NCI-H2081 treated with DMSO at 0.1 percent for 48 hours (cell line): ENCODE results near the gene CENPE.

Source experiments
- DNase-seq: peaks from one replicate; lab custom pipeline; 2025; lab: John Stamatoyannopoulos, UW

CENPE gene

DNA sequence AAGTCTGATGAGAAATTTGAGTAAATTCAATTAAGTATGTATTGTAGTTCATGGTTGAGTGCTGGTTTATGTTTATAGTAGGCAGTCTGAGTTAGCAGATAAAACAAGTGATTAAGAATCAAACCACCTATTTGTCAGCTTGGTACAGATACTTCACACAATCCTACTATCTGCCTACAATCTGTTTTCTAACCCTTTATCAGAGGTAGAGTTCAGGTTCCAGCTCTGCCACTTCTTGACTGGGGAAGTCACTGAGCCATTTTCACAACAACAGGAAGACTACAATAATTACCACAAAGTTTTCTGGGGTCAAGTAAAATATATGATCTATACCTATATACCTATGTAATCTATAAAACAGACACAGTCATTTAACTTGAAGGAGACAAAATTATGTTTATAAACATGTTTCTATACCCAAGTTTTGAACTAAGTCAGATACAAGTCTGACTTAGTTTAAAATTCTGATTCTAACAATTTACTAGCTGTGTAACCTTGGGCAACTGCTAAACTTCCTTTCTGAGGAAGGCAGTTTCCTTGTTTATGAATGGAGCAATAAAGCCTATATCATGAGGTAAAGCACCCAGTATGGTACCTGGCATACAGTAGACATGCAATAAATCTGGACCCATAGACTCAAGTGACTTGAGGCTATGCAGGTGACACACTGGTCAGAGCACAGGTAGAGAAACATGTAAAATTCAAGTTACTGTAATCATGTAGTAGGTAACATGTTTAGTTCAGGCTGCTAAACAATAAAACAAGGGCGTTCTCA, 61.3 kb downstream of the CENPE start:
- no peak for DNase-seq

- DNase-seq, result no peak
Measured at GRCh38 chr4:103129174-103129573, 69.0 kb downstream of the CENPE start.

DNA sequence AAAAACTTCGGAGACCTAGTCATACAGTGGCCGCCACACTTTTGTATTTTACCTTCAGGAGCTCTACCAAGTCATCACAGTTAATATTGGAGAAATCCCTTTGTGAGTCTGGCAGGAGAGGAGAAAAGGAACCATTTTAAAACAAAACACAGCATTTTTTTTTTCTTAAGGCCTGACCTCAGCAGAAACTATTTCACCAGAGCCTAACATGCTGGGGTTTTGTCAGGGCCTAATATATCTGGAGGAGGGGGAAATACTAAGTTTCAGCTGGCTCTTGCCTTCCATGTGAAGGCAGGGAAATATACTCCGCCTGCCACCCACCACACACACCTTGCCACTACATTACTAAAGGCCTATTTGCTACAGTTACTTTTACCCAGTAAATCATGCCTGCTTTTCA, 72.0 kb downstream of the CENPE start:
- no peak for DNase-seq

GRCh38 chr4:103123114-103123513, 75.0 kb downstream of the CENPE start:
- no peak for DNase-seq

DNA sequence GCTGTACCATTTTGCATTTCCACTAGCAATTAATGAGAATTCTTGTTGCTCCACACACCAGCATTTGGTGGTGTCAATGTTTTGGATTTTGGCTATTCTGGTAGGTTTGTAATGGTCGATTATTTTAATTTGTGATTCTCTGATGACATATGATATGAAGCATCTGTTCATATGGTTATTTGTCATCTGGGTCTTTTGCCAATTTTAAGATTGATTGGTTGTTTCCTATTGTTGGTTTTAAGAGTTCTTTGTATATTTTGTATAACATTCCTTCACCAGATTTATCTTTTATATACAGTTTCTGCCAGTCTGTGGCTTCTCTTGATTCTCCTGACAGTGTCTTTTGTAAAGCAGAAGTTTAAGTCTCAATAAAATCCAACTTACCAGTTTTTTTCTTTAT, 80.0 kb downstream of the CENPE start:
- no peak for DNase-seq

DNA sequence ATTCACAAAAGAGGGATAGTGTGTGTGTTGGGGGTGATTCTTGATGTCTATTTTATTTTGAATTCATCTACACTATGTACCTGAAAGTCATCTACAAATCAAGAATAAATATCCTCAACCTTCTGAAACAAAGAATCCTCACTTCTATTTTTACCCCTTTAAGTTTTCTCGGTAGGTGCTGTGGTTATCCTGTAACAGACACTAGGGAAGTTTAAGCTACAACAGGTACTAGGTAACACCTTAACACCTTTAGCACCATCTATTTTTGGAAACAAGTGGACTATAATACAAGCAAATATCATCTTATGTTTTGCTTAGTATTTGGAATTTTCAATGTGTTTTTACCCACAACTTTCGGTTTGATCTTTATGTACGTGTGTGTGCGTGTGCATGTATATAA, 86.5 kb downstream of the CENPE start:
- DNase-seq, result no peak

- no peak for DNase-seq
Measured at GRCh38 chr4:103108542-103108941, 89.6 kb downstream of the CENPE start.

DNA sequence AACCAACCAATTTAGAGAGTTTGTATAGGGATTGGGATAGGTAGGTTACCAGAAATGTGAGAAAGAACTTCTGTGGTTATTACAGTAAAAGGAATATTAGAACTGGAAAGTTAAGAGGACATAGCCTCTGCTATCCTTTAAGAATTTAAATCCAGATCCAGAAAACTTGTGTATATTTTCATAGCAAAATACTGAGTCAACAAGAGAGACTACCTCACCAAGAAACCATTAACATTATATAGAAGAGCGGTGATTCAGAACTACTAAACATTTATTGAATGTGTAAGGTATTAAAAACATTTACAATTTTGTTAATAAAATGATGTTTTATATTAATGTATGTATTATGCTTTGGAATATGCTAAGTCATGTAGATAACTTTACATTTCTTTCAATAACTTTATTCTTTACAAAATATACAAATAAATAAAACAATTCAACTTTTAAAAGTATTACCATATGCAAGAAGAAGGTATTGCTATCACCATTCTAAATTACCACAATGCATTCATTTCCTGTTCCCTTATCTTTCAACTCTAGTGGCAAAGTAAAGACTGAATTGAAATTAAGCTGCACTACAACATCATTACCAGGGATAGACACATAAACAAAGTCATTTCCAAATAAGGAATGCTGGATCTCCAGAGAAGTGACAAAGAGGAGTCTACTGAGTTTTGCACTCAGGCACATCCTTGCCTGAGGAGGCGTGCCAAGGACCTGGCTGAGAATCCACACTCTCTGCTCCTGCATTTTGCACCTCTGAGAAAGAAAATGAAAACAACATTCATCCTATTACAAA, 92.4 kb downstream of the CENPE start:
- no peak for DNase-seq

DNA sequence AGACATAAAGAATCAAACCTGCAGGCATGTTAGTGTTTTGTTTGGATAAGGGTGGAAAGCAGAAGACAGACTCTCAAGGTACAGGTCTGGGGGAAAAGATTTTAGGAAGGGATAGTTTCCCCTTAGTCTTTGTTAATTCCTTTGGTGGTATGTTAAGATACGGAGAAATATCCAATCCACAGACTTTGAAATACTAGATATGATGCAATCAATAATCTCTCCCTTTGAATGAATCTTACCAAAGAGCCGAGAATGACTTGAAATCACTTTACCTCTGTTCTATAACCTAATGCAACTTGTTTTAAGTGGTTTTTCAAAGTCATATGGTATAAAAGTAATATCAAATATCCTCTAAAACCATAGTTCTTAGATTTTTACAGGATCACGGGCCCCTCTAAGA, 93.3 kb downstream of the CENPE start:
- DNase-seq, result no peak

DNA sequence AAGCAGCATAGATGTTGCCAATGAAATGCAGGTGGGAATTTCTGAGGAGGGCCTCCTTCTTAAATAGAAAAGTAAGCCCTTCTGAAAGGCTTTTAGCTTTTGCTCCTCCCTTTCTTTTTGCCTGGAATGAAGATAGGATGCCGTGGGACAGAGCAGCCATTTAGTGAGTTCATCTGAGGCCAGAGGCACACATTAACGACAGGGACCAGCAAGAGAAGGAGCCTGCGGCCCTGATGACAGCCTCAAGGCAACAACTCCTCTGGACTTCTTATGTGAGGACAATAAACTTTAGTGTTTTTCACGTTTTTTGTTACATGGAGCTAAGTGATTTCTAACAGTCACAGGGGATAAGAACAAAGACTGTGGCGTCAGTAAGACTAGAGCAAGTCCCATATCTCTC, 97.5 kb downstream of the CENPE start:
- no peak for DNase-seq

- DNase-seq, result peak; percentile 75
Measured at GRCh38 chr4:103099691-103100392, 98.3 kb downstream of the CENPE start, which contains the start of gene BDH2. Gene BDH2 (minus strand): TSS chr4:103099834. CDS start chr4:103096254, 3,580 bp downstream.

DNA sequence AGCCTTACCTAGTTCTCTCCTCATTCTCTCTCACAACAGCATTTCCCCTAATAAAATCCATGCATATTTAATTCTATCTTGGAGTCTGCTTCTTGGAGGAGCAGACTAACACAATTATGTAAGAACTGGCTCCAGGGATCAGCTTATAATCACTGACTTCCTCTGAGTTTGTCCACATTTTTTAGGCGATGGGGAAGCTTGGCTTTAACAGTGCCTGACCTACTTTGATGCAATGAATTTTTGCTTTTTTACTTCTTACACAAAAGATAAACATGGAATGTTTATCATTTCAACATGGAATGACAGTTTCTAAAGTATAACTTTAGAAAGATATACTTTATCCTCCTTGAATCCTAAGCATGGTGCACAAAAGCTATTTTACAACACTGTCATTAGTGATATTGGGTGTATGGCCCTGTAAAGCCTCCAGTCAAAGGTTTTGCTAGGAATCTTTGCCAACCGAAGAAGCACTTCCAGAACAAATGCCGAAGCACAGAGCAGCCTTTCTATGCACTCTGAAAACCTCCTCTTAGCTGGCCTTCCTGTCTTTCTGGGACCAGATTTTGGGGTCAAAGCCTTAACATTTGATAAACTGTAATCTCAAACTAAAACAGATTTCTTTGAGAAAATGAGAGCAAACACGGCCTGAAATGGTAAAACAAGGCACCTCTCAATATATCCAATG, 99.2 kb downstream of the CENPE start:
- DNase-seq, result no peak

DNA sequence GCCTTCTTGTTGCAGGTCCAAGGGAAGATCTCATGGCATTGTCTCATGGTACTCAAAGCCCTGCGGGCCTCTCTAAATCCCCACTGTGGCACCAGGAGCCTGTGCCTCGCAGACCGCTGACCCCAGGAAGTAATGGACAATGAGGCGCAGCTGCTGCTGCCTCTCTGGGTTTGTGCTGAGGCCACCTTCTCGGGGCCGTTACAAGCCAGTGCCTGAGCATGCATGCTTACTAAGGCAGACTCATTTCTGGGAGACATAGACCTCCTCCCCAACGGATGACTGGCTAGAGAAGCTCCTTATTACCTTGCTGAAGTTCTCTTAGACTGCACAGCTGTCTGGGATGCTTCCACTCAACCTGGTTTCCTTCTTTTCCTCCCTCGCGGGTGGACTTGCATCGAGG, 99.8 kb downstream of the CENPE start:
- no peak for DNase-seq

- DNase-seq, result no peak
Measured at GRCh38 chr4:103097112-103097511, 101.0 kb downstream of the CENPE start.

- no peak for DNase-seq
Measured at GRCh38 chr4:103095080-103095479, 103.1 kb downstream of the CENPE start.

- no peak for DNase-seq
Measured at GRCh38 chr4:103092245-103092644, 105.9 kb downstream of the CENPE start.

DNA sequence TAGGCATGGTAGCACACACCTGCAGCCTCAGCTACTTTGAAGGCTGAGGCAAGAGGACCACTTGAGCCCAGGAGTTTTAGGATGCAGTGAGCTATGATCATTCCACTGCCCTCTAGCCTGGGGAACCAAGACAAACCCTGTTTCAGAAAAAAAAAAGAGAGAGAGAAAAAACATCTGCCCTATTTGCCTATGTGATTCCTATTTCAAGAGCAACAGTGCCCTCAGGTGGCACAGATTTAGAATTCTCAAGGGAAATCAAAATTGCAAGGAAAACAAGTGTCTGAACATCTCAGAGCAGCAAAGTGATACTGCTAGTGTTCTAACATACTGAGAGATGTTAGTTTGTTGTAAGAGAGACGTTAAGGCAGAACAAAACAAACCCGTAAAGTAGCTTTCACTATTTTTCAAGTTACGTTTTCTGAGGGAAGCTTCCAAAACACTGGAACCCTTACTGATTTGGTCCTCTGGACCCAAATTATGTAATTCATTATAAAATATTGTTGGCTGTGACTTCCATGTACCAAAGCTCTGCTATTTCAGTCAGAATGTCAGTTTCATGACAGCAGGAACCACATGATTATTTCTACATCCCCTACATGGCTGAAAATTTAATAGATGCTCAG, 106.4 kb downstream of the CENPE start:
- peak; percentile 20 for DNase-seq

DNA sequence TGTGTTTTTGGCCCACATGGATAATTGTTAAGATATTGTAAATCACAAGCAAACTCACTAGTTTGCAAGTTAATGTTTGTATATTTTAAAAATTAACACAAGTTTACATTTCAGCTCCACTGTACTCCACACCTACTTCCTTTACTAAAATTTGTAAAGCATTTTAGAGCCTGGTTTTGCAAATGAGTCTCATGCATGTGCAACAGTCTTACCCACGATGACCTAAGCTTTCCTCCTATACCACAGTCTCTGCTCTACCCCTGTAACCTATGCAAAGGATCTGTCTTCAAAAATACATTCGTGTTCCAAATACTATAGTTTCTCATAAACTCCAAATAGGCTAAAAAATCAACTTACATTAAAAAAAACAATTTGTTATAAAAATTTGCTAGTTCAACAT, 108.7 kb downstream of the CENPE start:
- DNase-seq, result no peak

GRCh38 chr4:103086551-103086950, 111.6 kb downstream of the CENPE start:
- no peak for DNase-seq

DNA sequence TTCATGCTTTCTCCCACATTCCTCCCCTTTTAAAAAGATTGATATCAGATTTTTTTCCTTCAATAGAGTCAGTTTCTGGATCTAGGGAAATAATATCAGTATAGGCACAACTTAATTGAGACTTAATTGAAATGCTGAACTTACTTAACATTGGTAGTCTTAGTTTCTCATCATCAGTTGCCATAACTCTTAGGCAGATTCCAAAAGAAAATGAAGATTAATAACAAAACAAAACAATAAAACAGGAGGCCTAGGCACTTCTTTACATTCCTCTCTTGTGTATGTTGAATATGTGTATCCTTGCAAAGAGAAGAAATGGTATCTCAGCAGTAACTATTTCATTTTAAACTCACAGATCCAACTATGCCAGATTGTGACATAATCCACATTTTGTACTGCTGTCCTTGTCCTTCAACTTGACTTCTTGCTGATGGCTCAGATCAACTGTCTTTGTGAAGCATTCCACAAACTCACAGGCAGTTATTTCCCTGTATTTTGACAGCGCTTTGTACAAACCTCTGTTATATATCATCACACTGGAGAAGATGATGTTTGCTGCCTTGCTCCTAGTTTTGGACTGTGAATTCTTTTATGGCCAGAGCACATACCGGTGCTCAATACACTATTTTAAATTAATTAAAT, 112.5 kb downstream of the CENPE start:
- DNase-seq, result no peak

DNA sequence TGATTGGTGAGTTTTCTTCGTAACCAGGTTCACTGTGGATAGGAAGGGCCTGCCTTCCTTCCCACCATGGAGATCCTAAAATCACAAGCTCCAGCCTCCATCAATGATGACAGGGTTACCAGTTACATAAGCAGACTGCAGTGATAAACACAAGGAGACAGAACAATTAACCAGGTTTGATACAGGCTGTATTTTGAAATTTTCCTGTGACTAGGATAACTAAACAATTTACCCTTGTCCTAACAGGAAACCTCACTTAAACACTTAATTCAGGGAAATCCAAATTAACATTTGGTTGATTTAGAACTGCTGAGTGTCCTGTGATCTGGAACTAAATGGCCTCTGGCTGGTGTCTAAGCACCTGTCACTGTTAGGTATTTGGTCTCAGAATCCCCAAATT, 118.5 kb downstream of the CENPE start:
- DNase-seq, result no peak
